G401.6 (cell line): ENCODE results near the gene SLC40A1.

Experiments used
- FAIRE-seq: peaks from 2 replicates; lab custom pipeline; 2012; peaks lifted over from hg19 to GRCh38; lab: Jason Lieb, UNC

The SLC40A1 gene

DNA sequence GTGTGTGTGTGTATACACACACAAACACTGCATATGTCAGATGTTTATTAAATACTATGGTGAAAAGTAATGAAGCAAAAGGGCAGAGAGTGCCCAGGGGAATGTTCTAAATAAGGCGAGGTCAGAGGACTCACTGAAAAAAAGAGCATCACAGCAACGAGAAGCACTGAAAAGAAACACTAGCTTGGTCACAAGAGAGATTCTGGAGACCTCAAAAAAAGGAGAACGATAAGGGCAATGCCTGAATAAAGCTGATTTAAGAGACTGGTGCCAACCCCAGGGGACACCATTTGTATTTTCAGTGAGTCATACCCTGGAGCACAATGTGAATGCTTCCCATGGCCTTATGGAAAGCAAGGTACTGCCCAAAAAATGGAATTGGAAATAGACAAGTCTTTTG lies 14.5 kb downstream of the SLC40A1 start:
- FAIRE-seq, result no peak

GRCh38 chr2:189561371-189562038 lies 19.1 kb downstream of the SLC40A1 start:
- no peak for FAIRE-seq

DNA sequence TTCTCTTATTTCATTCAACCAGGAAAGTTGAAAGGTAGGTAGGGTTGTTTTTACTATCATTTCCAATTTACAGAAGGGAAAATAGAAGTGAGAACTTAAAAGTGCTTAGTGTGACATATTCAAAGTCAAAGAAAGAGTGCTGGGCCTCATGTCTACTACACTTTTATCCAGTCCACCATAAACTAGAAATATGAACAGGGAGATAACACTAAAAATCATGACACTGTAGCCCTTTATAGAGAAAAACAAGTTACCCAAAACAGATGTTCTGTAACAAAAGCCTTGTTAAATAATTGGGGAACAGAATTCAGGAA lies 20.4 kb downstream of the SLC40A1 start:
- FAIRE-seq, result no peak

- no peak for FAIRE-seq
Observed at GRCh38 chr2:189559579-189560272, 20.9 kb downstream of the SLC40A1 start.

GRCh38 chr2:189558516-189559272 lies 21.9 kb downstream of the SLC40A1 start:
- no peak for FAIRE-seq

DNA sequence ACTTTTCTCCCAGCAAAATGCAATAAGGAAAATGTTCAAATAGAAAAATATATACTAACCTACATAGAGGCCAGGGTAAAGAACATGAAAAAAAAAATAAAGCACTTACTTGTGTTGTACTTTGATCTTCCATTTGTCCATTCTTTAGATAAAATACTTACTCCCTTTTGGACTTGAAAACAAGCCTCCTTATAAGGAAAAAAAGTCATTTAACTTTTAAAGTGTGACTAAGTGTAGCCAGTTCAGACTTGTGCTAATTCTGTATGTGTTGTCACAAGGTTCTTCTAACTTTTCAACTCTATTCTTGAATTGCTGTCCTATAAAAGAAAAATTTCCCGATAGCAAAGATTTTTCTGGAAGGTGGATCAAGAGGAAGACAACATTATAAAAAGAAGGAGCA lies 23.2 kb downstream of the SLC40A1 start:
- no peak for FAIRE-seq

DNA sequence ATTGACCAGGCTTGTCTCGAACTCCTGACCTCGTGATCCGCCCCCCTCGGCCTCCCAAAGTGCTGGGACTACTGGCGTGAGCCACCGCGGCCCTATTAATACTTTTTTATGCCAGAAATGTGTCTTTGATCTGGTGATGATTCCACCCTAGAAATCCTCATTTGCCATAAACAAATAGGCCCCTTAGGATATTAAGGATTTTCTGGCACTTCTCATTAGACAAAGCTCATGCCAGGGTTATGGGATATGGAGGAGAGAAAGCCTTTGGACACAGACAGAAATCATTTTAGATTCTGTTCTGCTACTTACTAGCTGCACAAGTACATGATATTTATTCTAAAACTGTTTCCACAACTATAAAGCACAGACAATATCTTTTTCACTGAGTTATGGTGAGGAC lies 24.1 kb downstream of the SLC40A1 start:
- no peak for FAIRE-seq

DNA sequence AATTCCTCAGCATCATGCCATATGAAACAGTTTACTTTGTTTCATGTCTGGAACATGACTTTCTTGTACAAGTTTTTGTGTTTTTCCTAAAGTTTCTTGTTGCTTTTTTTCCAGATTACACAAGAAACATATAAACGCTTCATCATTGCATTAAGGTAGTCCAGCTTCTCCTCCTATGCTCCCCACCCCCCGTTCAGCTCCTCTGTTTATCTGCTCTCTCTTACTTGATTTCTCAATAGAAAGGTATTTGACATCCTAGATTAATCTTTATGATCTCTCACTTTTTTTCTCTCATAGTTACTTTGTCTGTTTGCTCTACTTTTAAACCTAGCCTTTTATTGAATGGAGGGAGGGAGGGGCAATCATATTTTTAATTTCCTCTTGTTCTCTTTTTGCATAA lies 25.4 kb downstream of the SLC40A1 start:
- FAIRE-seq, result no peak

DNA sequence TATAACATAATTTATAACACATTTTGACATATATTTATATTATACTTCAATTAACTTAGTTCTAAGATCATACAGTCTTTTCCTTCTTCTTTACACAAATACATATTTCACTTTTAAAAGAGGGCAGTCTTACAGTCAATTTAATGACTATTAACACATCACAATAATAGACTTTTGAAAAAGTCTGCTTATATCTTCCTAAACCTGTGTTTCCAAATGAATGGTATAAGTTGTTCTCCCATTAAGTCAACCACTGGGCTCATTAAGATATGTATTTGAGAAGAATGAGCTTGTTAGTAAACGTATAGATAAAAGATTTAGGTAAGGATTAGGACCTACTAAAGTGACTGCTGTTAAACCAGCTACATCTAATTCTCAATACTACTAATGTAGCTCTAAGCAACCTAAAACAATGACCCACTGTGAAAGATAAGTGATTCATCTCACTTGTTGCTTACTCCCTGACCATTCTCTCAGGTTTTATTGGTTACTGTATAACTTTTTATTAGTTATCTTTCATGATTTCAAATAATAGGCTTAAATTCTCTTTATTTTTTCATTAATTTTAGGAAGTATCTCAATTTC lies 27.0 kb downstream of the SLC40A1 start:
- FAIRE-seq, result no peak

DNA sequence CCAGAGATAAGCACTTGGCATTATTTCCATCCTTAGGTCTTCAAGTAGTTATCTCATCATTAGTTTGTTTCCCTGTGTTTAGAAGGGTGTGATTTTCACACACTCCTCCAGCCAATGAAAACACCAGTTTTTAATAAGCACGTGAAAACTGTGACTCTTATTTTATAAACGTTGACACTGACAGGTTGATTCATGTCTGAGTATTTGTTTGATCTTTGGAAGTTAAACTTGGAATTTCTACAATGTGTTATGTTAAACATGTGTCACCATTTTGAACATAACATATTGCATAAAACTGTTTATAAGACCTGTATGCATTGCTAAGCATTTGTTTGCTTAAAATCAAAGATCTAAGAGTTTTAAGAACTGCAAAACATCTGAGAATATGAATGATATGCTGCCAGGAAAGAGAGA lies 27.6 kb downstream of the SLC40A1 start:
- FAIRE-seq, result no peak

GRCh38 chr2:189552334-189552990 lies 28.1 kb downstream of the SLC40A1 start:
- FAIRE-seq, result no peak

DNA sequence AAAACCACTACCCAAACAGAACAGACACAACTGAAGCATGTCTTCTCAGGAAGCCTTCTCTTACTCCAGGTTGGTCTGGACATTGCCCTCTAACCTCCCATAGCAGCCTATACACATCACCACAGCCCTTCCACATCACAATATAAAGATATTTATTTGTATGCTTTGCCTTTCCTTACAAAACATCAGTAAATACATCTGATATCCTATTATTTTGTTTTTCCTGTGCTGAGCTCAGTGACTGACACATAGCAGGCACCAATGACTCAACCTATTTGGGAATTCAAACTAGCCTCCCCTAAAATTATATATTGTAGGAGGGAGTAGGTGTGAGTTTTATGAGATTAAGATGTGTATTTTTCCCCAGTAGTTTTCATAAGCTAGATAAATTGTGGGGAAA lies 28.8 kb downstream of the SLC40A1 start:
- FAIRE-seq, result no peak

- FAIRE-seq, result no peak
Observed at GRCh38 chr2:189549449-189549832, 31.1 kb downstream of the SLC40A1 start.

- FAIRE-seq, result no peak
Observed at GRCh38 chr2:189548666-189549448, 31.7 kb downstream of the SLC40A1 start.

DNA sequence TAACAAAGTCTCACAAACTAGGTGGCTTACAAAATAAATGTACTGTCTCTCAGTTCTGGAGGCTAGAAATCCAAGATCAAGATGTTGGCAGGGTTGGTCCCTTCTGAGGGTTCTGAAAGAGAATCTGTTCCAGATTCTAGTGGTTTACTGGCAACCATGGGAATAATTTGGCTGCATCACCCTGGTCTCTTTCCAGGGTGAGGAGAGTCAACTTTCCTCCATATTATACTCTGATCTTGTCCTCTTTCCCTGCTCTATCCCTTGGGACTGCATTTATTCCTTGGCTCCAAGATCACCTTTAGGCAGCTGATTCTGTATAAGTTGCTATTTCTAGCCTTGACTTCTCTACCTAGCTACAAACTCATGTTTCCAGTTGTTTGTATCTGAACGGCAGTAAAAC lies 35.2 kb downstream of the SLC40A1 start:
- no peak for FAIRE-seq

DNA sequence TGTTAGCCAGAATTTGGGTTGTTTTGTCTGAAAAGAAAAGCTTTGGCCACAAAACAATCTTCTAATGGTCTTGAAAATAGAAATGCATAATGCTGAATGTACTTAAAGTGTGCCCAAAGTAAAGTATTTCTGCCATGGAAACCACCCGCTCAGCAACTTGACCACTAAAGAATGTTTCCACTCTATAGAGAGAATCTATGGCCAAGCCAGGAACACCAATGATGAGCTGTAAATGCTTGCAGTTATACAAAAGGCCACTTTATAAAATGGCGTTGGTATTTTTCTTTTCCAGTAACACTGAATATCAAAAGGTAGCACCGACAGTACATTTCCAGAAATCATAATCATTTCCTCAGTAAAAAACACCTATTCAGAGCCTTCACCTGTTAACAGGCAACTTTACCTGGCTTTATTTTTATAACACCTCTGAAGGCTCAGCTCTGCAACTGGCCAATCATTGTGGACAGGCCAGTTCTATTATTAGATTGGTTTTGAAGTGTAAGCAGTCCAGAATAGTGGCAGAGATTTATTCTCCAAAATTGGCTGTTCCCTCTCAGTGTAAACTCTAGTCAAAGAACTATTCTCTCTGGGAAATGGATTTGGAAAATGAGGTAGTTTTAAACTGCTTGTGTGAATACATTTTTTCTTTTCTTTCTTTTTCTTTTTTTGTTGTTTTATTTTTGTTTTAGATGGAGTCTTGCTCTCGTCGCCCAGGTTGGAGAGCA lies 36.1 kb downstream of the SLC40A1 start:
- no peak for FAIRE-seq

GRCh38 chr2:189543367-189543766 lies 37.2 kb downstream of the SLC40A1 start:
- FAIRE-seq, result no peak

- FAIRE-seq, result no peak
Observed at GRCh38 chr2:189542145-189542882, 38.3 kb downstream of the SLC40A1 start.

DNA sequence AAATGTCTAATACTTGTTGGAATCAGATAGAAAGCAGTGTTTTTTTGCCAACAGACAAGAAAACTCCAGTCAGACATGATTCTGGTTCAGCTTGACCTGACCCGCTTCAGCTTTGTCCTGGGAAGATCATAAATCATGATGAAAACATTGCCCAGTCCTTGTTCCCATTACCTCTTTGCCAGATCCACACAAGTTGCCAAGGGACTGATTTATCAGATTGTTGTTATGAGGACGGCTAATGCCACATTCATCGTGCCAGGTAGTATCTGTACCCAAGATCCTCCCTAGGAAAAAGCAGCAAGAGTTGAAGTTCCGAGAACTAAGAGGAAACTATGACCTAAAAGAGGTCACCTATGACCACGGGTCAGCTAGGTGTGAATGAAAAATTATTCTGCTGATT lies 39.0 kb downstream of the SLC40A1 start:
- FAIRE-seq, result no peak

- FAIRE-seq, result no peak
Observed at GRCh38 chr2:189540551-189540950, 40.0 kb downstream of the SLC40A1 start.

- no peak for FAIRE-seq
Observed at GRCh38 chr2:189538402-189538801, 42.2 kb downstream of the SLC40A1 start.
